ENCODE measurements around the gene UBE2D3.

The UBE2D3 gene

GRCh38 chr4:102792361-102792936 lies 34.9 kb downstream of the UBE2D3 start:
- DNase-seq (ENCODE audit: low read depth in 1 of 2, low spot score in 1 of 2) = no peak

DNA sequence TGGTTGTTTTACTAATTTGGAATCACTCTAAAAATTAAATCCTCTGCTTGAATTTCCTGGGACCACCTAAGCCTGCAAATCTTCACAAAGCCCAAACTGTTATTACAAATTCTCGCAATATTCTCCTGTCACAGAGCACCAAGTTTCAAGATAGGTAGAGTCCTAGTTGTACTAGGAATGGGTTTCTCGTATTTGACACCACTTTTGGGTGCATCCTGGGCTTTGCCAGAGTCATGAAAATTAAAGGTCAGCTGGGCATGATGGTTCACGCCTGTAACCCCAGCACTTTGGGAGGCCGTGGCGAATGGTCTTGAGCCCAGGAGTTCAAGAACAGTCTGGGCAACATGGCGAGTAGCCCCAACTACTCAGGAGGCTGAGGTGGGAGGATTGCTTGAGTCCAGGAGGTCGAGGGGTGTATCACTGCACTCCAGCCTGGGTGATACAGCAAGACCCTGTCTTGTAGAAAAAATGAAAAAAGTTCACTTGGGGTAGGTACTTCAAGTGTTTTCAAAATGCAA lies 36.0 kb downstream of the UBE2D3 start:
- DNase-seq (ENCODE audit: low read depth in 1 of 2, low spot score in 1 of 2) = no peak

DNA sequence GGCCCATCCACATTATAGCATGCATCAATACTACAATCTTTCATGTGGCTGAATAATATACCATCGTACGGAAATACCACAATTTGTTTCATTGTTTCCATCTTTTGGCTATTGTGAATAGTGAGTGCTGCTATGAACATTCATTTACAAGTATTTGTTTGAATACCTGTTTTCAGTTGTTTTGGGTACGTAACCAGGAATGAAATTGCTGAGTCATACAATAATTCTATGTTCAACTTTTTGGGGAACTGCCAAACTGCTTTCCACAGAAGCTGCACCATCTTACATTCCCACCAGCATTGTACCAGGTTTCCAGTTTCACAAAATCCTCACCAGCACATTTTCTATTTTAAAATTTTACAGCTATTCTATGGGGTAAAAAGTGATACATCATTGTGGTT lies 38.0 kb downstream of the UBE2D3 start:
- DNase-seq (ENCODE audit: low read depth in 1 of 2, low spot score in 1 of 2) = no peak

- DNase-seq (ENCODE audit: low read depth in 1 of 2, low spot score in 1 of 2) = no peak
Observed at GRCh38 chr4:102787944-102788343, 39.4 kb downstream of the UBE2D3 start.

DNA sequence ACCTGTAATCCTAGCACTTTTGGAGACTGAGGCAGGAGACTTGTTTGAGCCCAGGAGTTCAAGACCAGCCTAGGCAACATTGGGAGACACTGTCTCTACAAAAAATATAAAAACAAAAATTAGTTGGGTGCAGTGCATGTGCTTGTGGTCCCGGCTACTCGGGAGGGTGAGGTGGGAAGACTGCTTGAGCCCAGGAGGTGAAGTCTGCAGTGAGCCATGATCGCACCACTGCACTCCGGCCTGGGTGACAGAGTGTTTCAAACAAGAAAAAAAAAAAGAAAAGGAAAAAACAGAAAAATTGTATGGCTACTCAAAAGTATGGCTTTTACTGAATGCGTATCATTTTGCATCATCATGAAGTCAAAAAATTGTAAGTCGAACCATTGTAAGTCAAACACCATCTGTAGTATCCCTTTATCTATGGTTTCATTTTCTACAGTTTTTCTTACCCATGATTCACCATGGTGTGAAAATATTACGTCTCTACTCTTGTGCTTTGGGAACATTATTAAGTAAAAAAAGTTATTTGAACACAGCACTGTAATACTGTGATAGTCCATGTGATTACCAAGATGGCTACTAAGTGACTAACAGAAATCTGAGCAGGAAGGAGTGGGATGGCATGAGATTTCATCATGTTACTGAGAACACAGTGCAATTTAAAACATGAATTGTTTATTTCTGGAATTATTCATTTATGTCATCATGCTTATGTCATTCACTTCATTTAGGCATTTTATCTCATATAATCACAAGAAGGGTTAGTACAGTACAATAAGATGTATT lies 40.1 kb downstream of the UBE2D3 start:
- no peak for DNase-seq (ENCODE audit: low read depth in 1 of 2, low spot score in 1 of 2)

GRCh38 chr4:102786279-102786678 lies 41.1 kb downstream of the UBE2D3 start:
- no peak for DNase-seq (ENCODE audit: low read depth in 1 of 2, low spot score in 1 of 2)

DNA sequence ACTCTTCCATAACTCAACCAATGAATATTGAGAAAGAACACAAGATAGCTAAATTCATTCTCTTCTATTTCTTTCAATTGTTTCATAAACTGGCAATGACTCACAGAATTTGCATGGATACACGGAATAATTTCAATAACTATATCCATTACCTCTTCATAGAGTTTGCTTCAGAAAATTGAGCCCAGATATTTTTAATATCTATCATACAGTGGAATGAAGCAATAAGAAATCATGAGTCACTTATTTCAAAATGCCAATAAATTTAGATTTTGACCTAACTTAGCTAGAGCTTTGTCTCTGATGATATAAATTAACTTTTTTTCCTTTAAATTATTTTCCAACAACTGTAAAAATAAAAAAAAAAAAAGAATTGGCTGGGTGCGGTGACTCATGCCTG lies 44.3 kb downstream of the UBE2D3 start:
- DNase-seq (ENCODE audit: low read depth in 1 of 2, low spot score in 1 of 2) = no peak

- no peak for DNase-seq (ENCODE audit: low read depth in 1 of 2, low spot score in 1 of 2)
Observed at GRCh38 chr4:102781570-102781969, 45.8 kb downstream of the UBE2D3 start.

GRCh38 chr4:102780476-102781144 lies 46.7 kb downstream of the UBE2D3 start:
- DNase-seq (ENCODE audit: low read depth in 1 of 2, low spot score in 1 of 2) = no peak

DNA sequence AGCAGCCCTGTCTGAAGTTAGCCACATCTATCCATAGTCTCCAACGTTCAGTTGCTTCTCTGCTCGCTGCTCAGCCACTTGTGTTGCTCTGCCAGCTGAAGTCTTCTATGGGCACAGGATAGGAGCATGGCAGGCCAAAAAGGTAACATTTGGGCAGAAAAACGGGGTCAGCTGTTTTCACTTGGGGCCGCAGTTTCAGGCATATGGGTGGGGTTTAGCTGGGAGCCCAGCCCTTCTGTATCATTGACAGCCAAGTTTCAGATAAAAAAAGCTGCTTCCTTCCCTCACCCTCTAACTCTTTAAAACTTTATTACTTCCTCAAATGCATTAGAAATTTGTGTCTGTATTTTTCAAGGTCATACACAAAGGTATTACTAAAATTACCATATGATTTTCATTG lies 48.1 kb downstream of the UBE2D3 start:
- DNase-seq (ENCODE audit: low read depth in 1 of 2, low spot score in 1 of 2) = no peak

GRCh38 chr4:102778720-102779119 lies 48.6 kb downstream of the UBE2D3 start:
- DNase-seq (ENCODE audit: low read depth in 1 of 2, low spot score in 1 of 2) = no peak

GRCh38 chr4:102775805-102776204 lies 51.5 kb downstream of the UBE2D3 start:
- DNase-seq (ENCODE audit: low read depth in 1 of 2, low spot score in 1 of 2) = no peak

- DNase-seq (ENCODE audit: low read depth in 1 of 2, low spot score in 1 of 2) = no peak
Observed at GRCh38 chr4:102774254-102774653, 53.1 kb downstream of the UBE2D3 start.

GRCh38 chr4:102772738-102773340 lies 54.5 kb downstream of the UBE2D3 start:
- DNase-seq (ENCODE audit: low read depth in 1 of 2, low spot score in 1 of 2) = no peak

DNA sequence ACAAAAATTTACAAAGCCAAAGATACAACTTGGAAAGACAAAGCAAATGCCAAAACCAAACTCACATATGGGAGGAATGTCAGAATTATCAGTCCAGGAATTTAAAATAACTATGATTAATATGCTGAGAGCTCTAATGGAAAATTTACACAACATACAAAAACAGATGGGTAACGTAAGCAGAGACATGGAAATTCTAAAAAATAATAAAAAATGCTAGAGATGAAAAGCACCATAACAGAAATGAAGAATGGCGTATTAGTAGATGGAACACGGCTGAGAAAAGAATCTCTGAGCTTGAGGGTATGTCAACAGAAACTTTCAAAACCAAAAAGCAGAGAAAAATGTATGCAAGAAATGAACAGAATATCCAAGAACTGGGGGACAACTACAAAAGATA lies 62.5 kb downstream of the UBE2D3 start:
- no peak for DNase-seq (ENCODE audit: low read depth in 1 of 2, low spot score in 1 of 2)

DNA sequence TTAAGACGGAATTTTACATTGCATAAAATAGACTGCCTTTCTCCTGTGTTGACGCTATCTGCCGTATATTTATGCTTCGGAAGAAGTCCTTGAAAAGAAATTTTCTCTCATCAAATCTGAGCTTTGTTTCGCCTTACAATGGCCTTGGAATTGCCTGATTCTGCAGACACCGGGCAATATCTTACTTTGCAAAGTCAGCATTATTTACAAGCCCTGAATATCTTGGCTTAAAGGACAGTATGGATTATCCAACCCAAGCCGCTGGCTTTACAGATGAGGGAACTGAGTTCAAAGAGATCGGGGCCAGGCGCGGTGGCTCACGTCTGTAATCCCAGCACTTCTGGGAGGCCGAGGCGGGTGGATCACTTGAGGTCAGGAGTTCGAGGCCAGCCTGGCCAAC lies 65.4 kb downstream of the UBE2D3 start:
- DNase-seq (ENCODE audit: low read depth in 1 of 2, low spot score in 1 of 2) = no peak

DNA sequence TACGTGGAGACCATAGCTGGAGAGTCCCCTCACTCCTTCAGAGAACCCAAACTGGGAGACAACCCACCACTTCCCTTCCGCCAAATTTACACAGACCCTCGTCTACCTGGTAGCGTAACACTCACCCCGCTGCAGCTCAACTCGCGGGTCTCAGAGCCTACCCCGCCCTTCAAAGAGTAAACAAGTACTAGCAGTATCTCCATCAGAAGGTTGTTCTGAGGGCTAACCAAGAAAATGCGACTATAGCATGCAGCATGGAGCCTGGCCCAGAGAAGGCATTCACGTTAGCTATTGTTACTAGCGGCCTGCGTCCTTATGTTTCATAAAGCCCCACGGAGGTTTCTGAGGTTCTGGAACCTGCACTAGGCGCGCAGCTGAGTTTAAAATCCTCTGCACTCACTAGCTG lies 66.1 kb downstream of the UBE2D3 start:
- DNase-seq (ENCODE audit: low read depth in 1 of 2, low spot score in 1 of 2) = no peak

GRCh38 chr4:102760645-102761295 lies 66.6 kb downstream of the UBE2D3 start, which contains the start of gene MANBA:
Gene MANBA (minus strand): TSS chr4:102760968. CDS start chr4:102760894, 74 bp downstream.
- DNase-seq (ENCODE audit: low read depth in 1 of 2, low spot score in 1 of 2) = peak; percentile 62 to 76

DNA sequence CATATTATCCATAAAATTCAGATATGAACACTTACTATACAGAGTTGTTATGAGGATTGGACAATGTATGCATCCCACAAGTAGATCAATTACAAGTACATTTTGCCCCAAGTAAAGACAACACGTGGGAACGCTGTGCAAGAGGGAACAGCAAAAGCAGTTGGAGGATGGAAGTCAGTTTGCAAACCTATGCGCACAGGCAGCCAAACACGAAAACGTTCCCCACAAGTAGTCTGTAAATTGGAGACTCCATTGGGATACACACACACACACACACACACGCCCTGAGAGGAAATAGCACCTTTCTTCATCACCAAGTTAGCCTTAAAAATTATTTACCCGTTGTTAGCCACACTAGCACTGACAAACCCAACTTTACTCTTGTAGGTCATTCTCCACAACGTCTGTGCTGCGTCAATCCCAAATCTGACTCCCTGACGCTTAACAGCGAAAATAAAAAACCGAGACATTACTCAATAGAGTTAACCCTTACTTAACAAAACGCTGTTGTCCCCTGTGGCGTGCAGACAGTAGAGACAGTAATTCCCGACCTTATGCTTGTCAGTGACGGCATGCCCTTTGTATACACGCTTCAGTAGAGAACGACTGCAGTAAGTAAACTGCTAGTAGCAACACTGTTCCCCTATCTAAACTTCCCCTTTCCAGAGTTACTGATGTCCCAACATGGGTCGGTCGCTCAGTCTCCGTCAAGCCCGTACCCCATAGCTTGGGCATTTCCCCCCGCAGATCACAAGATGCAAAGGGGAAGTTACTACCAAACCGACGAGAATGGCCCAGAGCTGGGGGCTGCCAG lies 67.3 kb downstream of the UBE2D3 start:
- no peak for DNase-seq (ENCODE audit: low read depth in 1 of 2, low spot score in 1 of 2)

Data from stimulated activated CD4-positive, alpha-beta T cell treated with anti-CD3 and anti-CD28 coated beads, Interleukin-15, amount 100 ng/mL, for 1 hour (primary cell).